Esophagus muscularis mucosa (tissue), 4 donors: ENCODE results near the gene FN1. TPM values are rescaled to one million over a fixed set of nuclear protein-coding genes. Genes with fewer than 3 reads are reported as not detected.
A peak's percentile ranks its signal among the peaks of the same experiment; 100 is the strongest.

ENCODE experiments used
- DNase-seq: peaks from one replicate; pipeline ENCODE4 v3.0.0-alpha.2; 2017; ENCODE audit errors: extremely low spot score
- H3K27ac ChIP-seq, 4 donors: fragments of 200-600 bp; sonication (generic); replicated peaks in 1 of 4; 1 replicate in 3 of 4; 2 replicates in 1 of 4; pipeline ENCODE4 v1.5.1; 2016 to 2019; ENCODE audit warnings: mild to moderate bottlenecking in 1 of 4
- H3K27me3 ChIP-seq, 4 donors: fragments of 200-600 bp; sonication (generic); one replicate each; pipeline versions ENCODE4 v1.5.1 to v1.6.0; 2016 to 2019
- H3K36me3 ChIP-seq, 4 donors: fragments of 200-600 bp; sonication (generic); one replicate each; pipeline ENCODE4 v1.5.1; 2016 to 2019
- H3K4me1 ChIP-seq, 4 donors: fragments of 200-600 bp; sonication (generic); one replicate each; pipeline ENCODE4 v1.5.1; 2016 to 2019
- H3K4me3 ChIP-seq, 4 donors: fragments of 200-600 bp; sonication (generic); 1 replicate in 2 of 4; 2 replicates in 2 of 4; pipeline ENCODE4 v1.5.1; 2016 to 2019; ENCODE audit warnings: mild to moderate bottlenecking in 4 of 4, moderate library complexity in 1 of 4
- H3K9me3 ChIP-seq, 4 donors: fragments of 200-600 bp; sonication (generic); 1 replicate in 3 of 4; 2 replicates in 1 of 4; pipeline ENCODE4 v1.5.1; 2016 to 2019
- EP300 ChIP-seq: sonication (generic); formaldehyde crosslinking; IDR thresholded peaks from one replicate; pipeline ENCODE4 v1.6.1; 2017; ENCODE audit warnings: antibody characterized with exemption
- POLR2A ChIP-seq: fragments of 450-650 bp; IDR thresholded peaks from one replicate; pipeline ENCODE4 v1.6.1; 2017; ENCODE audit warnings: antibody characterized with exemption, moderate library complexity, mild to moderate bottlenecking, low read depth
- POLR2AphosphoS5 ChIP-seq, 2 donors: sonication (generic); formaldehyde crosslinking; IDR thresholded peaks; one replicate each; pipeline ENCODE4 v1.6.1; 2017; ENCODE audit warnings: antibody characterized with exemption in 2 of 2
- WGBS: methylation state at CpG from one replicate; pipeline ENCODE4 v1.1.5; 2018; 5-methylcytosine and 5-hydroxymethylcytosine counted together
- intact Hi-C: fragments of 100-400 bp; cut with DNase I; formaldehyde crosslinking; loops from one replicate; pipeline ENCODE4 v1.15.1; 2023
- total RNA-seq, 4 donors: library from RNA; depleted of rRNA; stranded (reverse); fragments of >200 nt; gene quantifications; one replicate each; pipeline versions ENCODE4 v1.1.0 to v1.2.1, GENCODE V29; 2016
- TF ChIP-seq, protein P1 (sequence below), 3 experiments: fragments of 200-600 bp in 2 of 3; fragments of 450-650 bp in 1 of 3; sonication (generic) in 2 of 3; IDR thresholded peaks; one replicate each; pipeline ENCODE4 v1.5.1; 2017 to 2019; ENCODE audit warnings: antibody characterized with exemption in 3 of 3, mild to moderate bottlenecking in 2 of 3, moderate library complexity in 1 of 3

The FN1 gene
- total RNA-seq, 4 donors from 2014 or later = 2,256 to 4,873 (median 2,950) TPM

DNA sequence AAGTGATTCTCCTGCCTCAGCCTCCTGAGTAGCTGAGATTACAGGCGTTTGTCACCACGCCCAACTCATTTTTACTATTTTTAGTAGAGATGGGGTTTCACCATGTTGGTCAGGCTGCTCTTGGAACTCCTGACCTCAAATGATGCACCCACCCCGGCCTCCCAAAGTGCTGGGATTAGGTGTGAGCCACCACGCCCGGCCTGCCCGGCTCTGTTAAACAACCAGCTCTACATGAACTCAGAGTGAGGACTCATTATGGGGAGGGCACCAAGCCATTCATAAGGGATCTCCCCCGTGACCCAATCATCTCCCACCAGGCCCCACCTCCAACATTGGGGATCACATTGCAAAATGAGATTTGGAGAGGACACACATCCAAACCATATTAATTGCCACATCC, 115.2 kb downstream of the FN1 start:
- H3K27ac ChIP-seq = no peak overlapping the region
- H3K4me3 ChIP-seq = no peak overlapping the region
- H3K27me3 ChIP-seq = no peaks in the 10 kb centered on the region
- DNase-seq = peak; percentile 81
- H3K36me3 ChIP-seq = peaks cover 28 to 62% (median 38%) of the 10 kb centered on the region in 4 donors
- H3K4me1 ChIP-seq = peaks cover 0 to 12% (median 4%) of the 10 kb centered on the region in 4 donors
- TF ChIP-seq POLR2A (no peak), EP300 (no peak), POLR2AphosphoS5 (IDR thresholded peaks at IDR 0.05) (no peak)
- TF ChIP-seq, protein P1, sequence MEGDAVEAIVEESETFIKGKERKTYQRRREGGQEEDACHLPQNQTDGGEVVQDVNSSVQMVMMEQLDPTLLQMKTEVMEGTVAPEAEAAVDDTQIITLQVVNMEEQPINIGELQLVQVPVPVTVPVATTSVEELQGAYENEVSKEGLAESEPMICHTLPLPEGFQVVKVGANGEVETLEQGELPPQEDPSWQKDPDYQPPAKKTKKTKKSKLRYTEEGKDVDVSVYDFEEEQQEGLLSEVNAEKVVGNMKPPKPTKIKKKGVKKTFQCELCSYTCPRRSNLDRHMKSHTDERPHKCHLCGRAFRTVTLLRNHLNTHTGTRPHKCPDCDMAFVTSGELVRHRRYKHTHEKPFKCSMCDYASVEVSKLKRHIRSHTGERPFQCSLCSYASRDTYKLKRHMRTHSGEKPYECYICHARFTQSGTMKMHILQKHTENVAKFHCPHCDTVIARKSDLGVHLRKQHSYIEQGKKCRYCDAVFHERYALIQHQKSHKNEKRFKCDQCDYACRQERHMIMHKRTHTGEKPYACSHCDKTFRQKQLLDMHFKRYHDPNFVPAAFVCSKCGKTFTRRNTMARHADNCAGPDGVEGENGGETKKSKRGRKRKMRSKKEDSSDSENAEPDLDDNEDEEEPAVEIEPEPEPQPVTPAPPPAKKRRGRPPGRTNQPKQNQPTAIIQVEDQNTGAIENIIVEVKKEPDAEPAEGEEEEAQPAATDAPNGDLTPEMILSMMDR (IDR thresholded peaks at IDR 0.05) = no peak
- intact Hi-C loops = no loop called here
- no peaks in the 10 kb centered on the region for H3K9me3 ChIP-seq
- WGBS = 95% methylated on average over 3 of the region's 7 CpGs

- peaks cover 0 to 12% (median 4%) of the 10 kb centered on the region in 4 donors for H3K4me1 ChIP-seq
- H3K4me3 ChIP-seq = no peak overlapping the region
- DNase-seq = no peak
- H3K27me3 ChIP-seq = no peaks in the 10 kb centered on the region
- no peak overlapping the region for H3K27ac ChIP-seq
- no peak for TF ChIP-seq POLR2A
- no peak for TF ChIP-seq EP300
- TF ChIP-seq POLR2AphosphoS5 (IDR thresholded peaks at IDR 0.05) = no peak
- TF ChIP-seq, protein P1 (IDR thresholded peaks at IDR 0.05) = no peak
- no peaks in the 10 kb centered on the region for H3K9me3 ChIP-seq
- WGBS = 83% methylated on average over 3 of the region's 3 CpGs
- peaks cover 25 to 64% (median 36%) of the 10 kb centered on the region in 4 donors for H3K36me3 ChIP-seq
- intact Hi-C loops = no loop called here
Observed at GRCh38 chr2:215320102-215320501, 115.8 kb downstream of the FN1 start.

DNA sequence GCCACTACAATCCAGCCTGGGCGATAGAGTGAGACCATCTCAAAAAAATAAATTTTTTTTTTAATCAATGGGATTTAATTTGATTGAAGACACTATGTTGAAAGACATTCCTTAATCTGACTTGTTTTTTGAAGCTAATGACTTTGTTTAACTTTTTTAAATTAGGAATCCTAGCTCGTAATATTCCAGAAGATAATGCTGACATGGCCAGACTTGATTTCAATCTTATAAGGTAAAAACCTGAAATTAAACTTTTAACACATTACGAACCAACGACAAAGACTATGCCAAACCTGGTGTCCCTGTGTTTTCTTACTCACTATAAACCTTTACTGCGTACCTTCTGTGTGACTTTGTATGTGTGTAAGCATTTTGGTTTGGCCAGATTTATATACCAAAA, 116.4 kb downstream of the FN1 start:
- Histone ChIP-seq H3K4me3 (no peak overlapping the region), H3K27ac (no peak overlapping the region), H3K9me3 (no peaks in the 10 kb centered on the region), H3K27me3 (no peaks in the 10 kb centered on the region), H3K36me3 (peaks cover 25 to 64% (median 36%) of the 10 kb centered on the region in 4 donors), H3K4me1 (peaks cover 0 to 6% (median 2%) of the 10 kb centered on the region in 4 donors)
- 96% methylated on average over 5 of the region's 5 CpGs for WGBS
- TF ChIP-seq POLR2AphosphoS5 (IDR thresholded peaks at IDR 0.05) (no peak), EP300 (no peak), POLR2A (no peak)
- TF ChIP-seq, protein P1 (IDR thresholded peaks at IDR 0.05) = no peak
- intact Hi-C loops = no loop called here
- DNase-seq = no peak

DNA sequence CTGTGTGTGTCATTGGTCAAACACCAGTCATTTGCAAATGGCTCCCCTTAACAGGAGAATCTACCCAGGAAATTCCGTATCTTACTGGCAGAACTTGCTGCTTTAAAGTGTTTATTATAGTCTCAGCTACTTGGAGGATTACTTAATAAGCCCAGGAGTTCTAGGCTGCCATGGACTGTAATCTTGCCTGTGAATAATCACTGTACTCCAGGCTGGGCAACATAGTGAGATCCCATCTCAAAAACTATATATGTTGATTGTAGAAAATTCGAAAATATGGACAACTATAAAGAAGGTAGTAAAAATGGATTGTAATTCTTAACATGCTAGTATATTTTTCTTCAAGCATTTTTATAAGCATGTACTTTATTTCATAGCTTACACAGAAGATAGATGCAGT, 119.5 kb downstream of the FN1 start:
- 86% methylated on average over 2 of the region's 2 CpGs for WGBS
- peak; percentile 14 for DNase-seq
- intact Hi-C loops = no loop called here
- Histone ChIP-seq H3K27ac (no peak overlapping the region), H3K27me3 (no peaks in the 10 kb centered on the region), H3K4me3 (no peak overlapping the region), H3K4me1 (peaks cover 7 to 22% (median 16%) of the 10 kb centered on the region in 4 donors), H3K9me3 (no peaks in the 10 kb centered on the region), H3K36me3 (peaks cover 21 to 48% (median 28%) of the 10 kb centered on the region in 4 donors)
- no peak for TF ChIP-seq POLR2AphosphoS5 (IDR thresholded peaks at IDR 0.05)
- TF ChIP-seq, protein P1 (IDR thresholded peaks at IDR 0.05) = no peak
- no peak for TF ChIP-seq EP300
- no peak for TF ChIP-seq POLR2A

DNA sequence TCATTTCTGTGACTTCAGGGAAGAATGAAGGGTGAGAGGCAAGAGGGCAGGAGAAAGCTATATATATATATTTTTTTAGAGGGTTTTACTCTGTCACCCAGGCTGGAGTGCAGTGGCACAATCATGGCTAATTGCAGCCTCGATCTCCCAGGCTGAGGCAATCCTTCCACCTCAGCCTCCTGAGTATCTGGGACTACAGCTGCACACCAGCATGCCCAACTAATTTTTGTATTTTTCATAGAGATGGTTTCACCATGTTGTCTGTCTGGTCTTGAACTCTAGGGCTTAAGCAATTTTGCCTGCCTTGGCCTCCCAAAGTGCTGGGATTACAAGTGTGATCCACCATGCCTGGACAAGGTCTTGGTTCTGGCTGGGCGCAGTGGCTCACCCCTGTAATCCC, 120.6 kb downstream of the FN1 start:
- intact Hi-C loops = no loop called here
- H3K36me3 ChIP-seq = peaks cover 13 to 38% (median 19%) of the 10 kb centered on the region in 4 donors
- no peak overlapping the region for H3K4me3 ChIP-seq
- no peaks in the 10 kb centered on the region for H3K9me3 ChIP-seq
- DNase-seq = no peak
- H3K27ac ChIP-seq = no peak overlapping the region
- TF ChIP-seq, protein P1 (IDR thresholded peaks at IDR 0.05) = no peak
- TF ChIP-seq POLR2A (no peak), POLR2AphosphoS5 (IDR thresholded peaks at IDR 0.05) (no peak), EP300 (no peak)
- no peaks in the 10 kb centered on the region for H3K27me3 ChIP-seq
- 96% methylated on average over 2 of the region's 2 CpGs for WGBS
- peaks cover 7 to 26% (median 21%) of the 10 kb centered on the region in 4 donors for H3K4me1 ChIP-seq
